IMR-90 (cell line): ENCODE results near the gene CNTN3. TPM values are rescaled to one million over a fixed set of nuclear protein-coding genes. Genes with fewer than 3 reads are reported as not detected.
A peak's percentile ranks its signal among the peaks of the same experiment; 100 is the strongest.

Experiments used
- ATAC-seq: fragments of 200-7000 bp; cut with Tn5 transposase; 2 replicates; pipeline ENCODE4 v1.9.1; 2020; ENCODE audit warnings: low read depth, mild to moderate bottlenecking, moderate library complexity
- BruUV-seq: library from RNA; stranded (reverse); fragments of 400-500 nt; replicated peaks from 2 replicates; lab custom pipeline; 2021; lab: Mats Ljungman, UMichigan
- CTCF ChIA-PET: fragments of 300-600 bp; formaldehyde crosslinking; extraction: SDS; loops from one replicate; lab custom pipeline; 2021; ENCODE audit warnings: antibody characterized with exemption; lab: Yijun Ruan, JAX
- POLR2A ChIA-PET: fragments of 300-600 bp; sonication (Branson Sonifier 250); formaldehyde crosslinking; loops from one replicate; lab custom pipeline; 2022; ENCODE audit warnings: antibody characterized with exemption; ENCODE audit not compliant: unreplicated experiment; lab: Charles Lee
- DNase-seq: peaks from one replicate; pipeline ENCODE4 v3.0.0; 2013
- H2AFZ ChIP-seq: replicated peaks from 2 replicates; pipeline ENCODE3; 2013; ENCODE audit warnings: low read length, mild to moderate bottlenecking; ENCODE audit not compliant: poor library complexity
- H2AK5ac ChIP-seq: 2 replicates; pipeline ENCODE4 v1.6.1; 2013; ENCODE audit warnings: low read depth, low read length, inconsistent platforms
- H2AK9ac ChIP-seq: replicated peaks from 2 replicates; pipeline ENCODE3; 2013; ENCODE audit warnings: mild to moderate bottlenecking, low read depth, low read length, moderate library complexity; ENCODE audit not compliant: poor library complexity
- H2BK120ac ChIP-seq: 2 replicates; pipeline ENCODE4 v1.6.1; 2013; ENCODE audit warnings: low read depth, low read length, inconsistent platforms
- H2BK15ac ChIP-seq: 3 replicates; pipeline ENCODE4 v1.6.1; 2013; ENCODE audit warnings: low read depth, low read length, inconsistent platforms
- H2BK20ac ChIP-seq: 2 replicates; pipeline ENCODE4 v1.6.1; 2013; ENCODE audit warnings: low read depth, mild to moderate bottlenecking, inconsistent platforms, low read length, moderate library complexity
- H2BK5ac ChIP-seq: 2 replicates; pipeline ENCODE4 v1.6.1; 2013; ENCODE audit warnings: mild to moderate bottlenecking, low read depth, low read length, inconsistent platforms; ENCODE audit not compliant: poor library complexity, severe bottlenecking
- H3K14ac ChIP-seq: replicated peaks from 2 replicates; pipeline ENCODE4 v1.6.1; 2013; ENCODE audit warnings: low read depth, low read length, inconsistent platforms
- H3K18ac ChIP-seq: 2 replicates; pipeline ENCODE4 v1.6.1; 2013; ENCODE audit warnings: low read depth, low read length, control low read depth
- H3K23ac ChIP-seq: 2 replicates; pipeline ENCODE4 v1.6.1; 2013; ENCODE audit warnings: low read depth, low read length, inconsistent platforms
- H3K27ac ChIP-seq: 2 replicates; pipeline ENCODE4 v1.5.1; 2013; ENCODE audit warnings: mild to moderate bottlenecking, control low read depth, low read length; ENCODE audit not compliant: insufficient read depth
- H3K27me3 ChIP-seq: 2 replicates; pipeline ENCODE4 v1.6.1; 2013; ENCODE audit warnings: low read length; ENCODE audit not compliant: control insufficient read depth, insufficient read depth
- H3K36me3 ChIP-seq: 2 replicates; pipeline ENCODE4 v1.6.1; 2013; ENCODE audit warnings: low read length, mixed read lengths; ENCODE audit not compliant: control insufficient read depth, insufficient read depth
- H3K4ac ChIP-seq: 2 replicates; pipeline ENCODE4 v1.6.1; 2013; ENCODE audit warnings: low read depth, low read length, inconsistent platforms
- H3K4me1 ChIP-seq: 2 replicates; pipeline ENCODE4 v1.6.1; 2013; ENCODE audit warnings: low read length, mixed read lengths; ENCODE audit not compliant: control insufficient read depth, insufficient read depth
- H3K4me2 ChIP-seq: 2 replicates; pipeline ENCODE4 v1.6.1; 2013; ENCODE audit warnings: low read depth, mild to moderate bottlenecking, control low read depth, low read length, moderate library complexity
- H3K4me3 ChIP-seq: 2 replicates; pipeline ENCODE4 v1.5.1; 2013; ENCODE audit warnings: low read depth, mild to moderate bottlenecking, control low read depth, low read length, moderate library complexity; ENCODE audit not compliant: insufficient read depth
- H3K56ac ChIP-seq: 2 replicates; pipeline ENCODE4 v1.6.1; 2013; ENCODE audit warnings: low read length, inconsistent platforms; ENCODE audit not compliant: insufficient read depth; ENCODE audit errors: extremely low read depth
- H3K79me1 ChIP-seq, 2 experiments: 2 replicates each; pipeline ENCODE4 v1.6.1; 2013; ENCODE audit warnings: low read length in 2 of 2, inconsistent platforms in 1 of 2, low read depth in 1 of 2
- H3K9ac ChIP-seq: 2 replicates; pipeline ENCODE4 v1.6.1; 2013; ENCODE audit warnings: low read depth, low read length, control low read depth
- H3K9me1 ChIP-seq: 2 replicates; pipeline ENCODE4 v1.6.1; 2013; ENCODE audit warnings: low read length, inconsistent platforms; ENCODE audit not compliant: insufficient read depth
- H3K9me3 ChIP-seq: 2 replicates; pipeline ENCODE4 v1.6.1; 2013; ENCODE audit warnings: low read length; ENCODE audit not compliant: control insufficient read depth, insufficient read depth
- H4K20me1 ChIP-seq: 2 replicates; pipeline ENCODE4 v1.6.1; 2013; ENCODE audit warnings: low read length, inconsistent platforms; ENCODE audit not compliant: insufficient read depth
- H4K5ac ChIP-seq: 2 replicates; pipeline ENCODE4 v1.6.1; 2013; ENCODE audit warnings: mild to moderate bottlenecking, low read depth, low read length, control low read depth
- H4K8ac ChIP-seq, 2 experiments: 2 replicates each; pipeline ENCODE4 v1.6.1; 2013; ENCODE audit warnings: low read depth in 2 of 2, low read length in 2 of 2, control low read depth in 1 of 2, inconsistent platforms in 1 of 2
- H4K91ac ChIP-seq: 2 replicates; pipeline ENCODE4 v1.6.1; 2013; ENCODE audit warnings: low read depth, low read length, inconsistent platforms; ENCODE audit not compliant: insufficient read depth
- CEBPB ChIP-seq: IDR thresholded peaks from 2 replicates; pipeline ENCODE4 v1.6.1; 2012; ENCODE audit warnings: low read depth, low read length, improper control_type of control experiment
- MAFK ChIP-seq: IDR thresholded peaks from 2 replicates; pipeline ENCODE4 v1.6.1; 2012; ENCODE audit warnings: low read depth, low read length, improper control_type of control experiment
- MXI1 ChIP-seq: IDR thresholded peaks from 2 replicates; pipeline ENCODE4 v1.6.1; 2012; ENCODE audit warnings: low read depth, mild to moderate bottlenecking, low read length, moderate library complexity, borderline replicate concordance
- NFE2L2 ChIP-seq: fragments of 150-350 bp; IDR thresholded peaks from 2 replicates; pipeline ENCODE4 v1.6.1; 2016; ENCODE audit warnings: low read depth, mild to moderate bottlenecking, low read length
- POLR2A ChIP-seq: IDR thresholded peaks from 2 replicates; pipeline ENCODE4 v1.6.1; 2012; ENCODE audit warnings: mild to moderate bottlenecking, low read depth, low read length
- RFX5 ChIP-seq: IDR thresholded peaks from 2 replicates; pipeline ENCODE4 v1.8.0; 2012; ENCODE audit warnings: low read depth, mild to moderate bottlenecking, low read length, moderate library complexity
- SMC3 ChIP-seq: fragments of 150-350 bp; IDR thresholded peaks from 2 replicates; pipeline ENCODE4 v1.6.1; 2016; ENCODE audit warnings: low read depth, mild to moderate bottlenecking, antibody characterized with exemption, low read length, moderate library complexity
- WGBS, 2 experiments: methylation state at CpG; one replicate each; pipeline versions ENCODE4 v1.1.5 to v1.1.7; 2013; ENCODE audit warnings: missing lambda C conversion rate in 2 of 2; ENCODE audit not compliant: insufficient read length in 1 of 2; ENCODE audit errors: extremely low coverage in 2 of 2; 5-methylcytosine and 5-hydroxymethylcytosine counted together
- dilution Hi-C: fragments of 300-500 bp; cut with HindIII; formaldehyde crosslinking; loops from one replicate; pipeline ENCODE4 v1.14.3; 2018; ENCODE audit warnings: low sequenced_read_pairs; ENCODE audit not compliant: unreplicated experiment
- in situ Hi-C: fragments of 300-500 bp; cut with MboI; formaldehyde crosslinking; loops from 3 replicates; pipeline ENCODE4 v1.14.3; 2019; ENCODE audit warnings: low sequenced_read_pairs, inconsistent platforms, mixed read lengths
- intact Hi-C: fragments of 100-400 bp; cut with micrococcal nuclease; formaldehyde crosslinking; loops from 2 replicates; pipeline ENCODE4 v1.10.0; 2022
- polyA plus RNA-seq, 3 experiments: library from polyadenylated mRNA; depleted of rRNA; stranded (reverse); fragments of >200 nt; gene quantifications; 2 replicates each; pipeline ENCODE4 v1.2.3, GENCODE V29; 2012; ENCODE audit warnings: low replicate concordance in 1 of 3
- total RNA-seq: library from RNA; depleted of rRNA; stranded (reverse); fragments of >200 nt; gene quantifications from 2 replicates; pipeline ENCODE4 v1.2.3, GENCODE V29; 2012
- TF ChIP-seq, protein P1 (sequence below): fragments of 150-350 bp; IDR thresholded peaks from 2 replicates; pipeline ENCODE4 v1.6.1; 2017; ENCODE audit warnings: mild to moderate bottlenecking, antibody characterized with exemption, low read length, low read depth

Gene CNTN3
- total and polyA plus RNA-seq, 2 of the 4 experiments (the other 2 are of a cell fraction), result 3.5 to 3.6 TPM

- ChIA-PET CTCF (no interaction called here), POLR2A (no interaction called here)
- no peak overlapping the region for H4K91ac ChIP-seq
- no peak overlapping the region for H3K56ac ChIP-seq
- H2BK120ac ChIP-seq, result no peak overlapping the region
- H3K4me3 ChIP-seq, result no peak overlapping the region
- no peak overlapping the region for H2BK20ac ChIP-seq
- no peak overlapping the region for H2BK5ac ChIP-seq
- H3K14ac ChIP-seq, result no peak overlapping the region
- no peak overlapping the region for H4K8ac ChIP-seq
- H3K27me3 ChIP-seq, result no peaks in the 10 kb centered on the region
- H4K20me1 ChIP-seq, result no peaks in the 10 kb centered on the region
- no peaks in the 10 kb centered on the region for H3K36me3 ChIP-seq
- H2AFZ ChIP-seq, result no peak overlapping the region
- H3K79me1 ChIP-seq, result no peaks in the 10 kb centered on the region
- H3K27ac ChIP-seq, result no peak overlapping the region
- intact Hi-C loops, result no loop called here
- dilution Hi-C loops, result no loop called here
- H3K4me1 ChIP-seq, result no peaks in the 10 kb centered on the region; the same call in 1 of the 2 replicates
- DNase-seq (peak; percentile 15), ATAC-seq (no peak)
- in situ Hi-C loops, result no loop called here
- H3K9me1 ChIP-seq, result no peaks in the 10 kb centered on the region
- no peaks in the 10 kb centered on the region for H3K9me3 ChIP-seq
- H2AK5ac ChIP-seq, result no peak overlapping the region
- no peak overlapping the region for H2AK9ac ChIP-seq
- BruUV-seq, result no TSS peak
- TF ChIP-seq MAFK (no peak), POLR2A (no peak), NFE2L2 (no peak), CEBPB (no peak), RFX5 (no peak), MXI1 (no peak), SMC3 (no peak)
- TF ChIP-seq, protein P1, sequence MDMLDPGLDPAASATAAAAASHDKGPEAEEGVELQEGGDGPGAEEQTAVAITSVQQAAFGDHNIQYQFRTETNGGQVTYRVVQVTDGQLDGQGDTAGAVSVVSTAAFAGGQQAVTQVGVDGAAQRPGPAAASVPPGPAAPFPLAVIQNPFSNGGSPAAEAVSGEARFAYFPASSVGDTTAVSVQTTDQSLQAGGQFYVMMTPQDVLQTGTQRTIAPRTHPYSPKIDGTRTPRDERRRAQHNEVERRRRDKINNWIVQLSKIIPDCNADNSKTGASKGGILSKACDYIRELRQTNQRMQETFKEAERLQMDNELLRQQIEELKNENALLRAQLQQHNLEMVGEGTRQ, result no peak
- no peak overlapping the region for H3K9ac ChIP-seq
- no peak overlapping the region for H3K18ac ChIP-seq
- H4K5ac ChIP-seq, result no peak overlapping the region
- no peak overlapping the region for H2BK15ac ChIP-seq
- no peak overlapping the region for H3K23ac ChIP-seq
- no peak overlapping the region for H3K4me2 ChIP-seq
- H3K4ac ChIP-seq, result no peak overlapping the region
- WGBS, 2 experiments, result no CpG with 5 or more reads among the region's 1 CpG
Measured at GRCh38 chr3:74642876-74643275, 28.4 kb upstream of the CNTN3 start.
